Stimulated activated CD4-positive, alpha-beta T cell treated with anti-CD3 and anti-CD28 coated beads, Interleukin-2, amount 100 ng/mL, for 48 hours (primary cell): Measurements from ENCODE around the gene SLC4A8.

ENCODE experiments used
- DNase-seq, 2 donors: peaks; one replicate each; pipeline ENCODE4 v3.0.0-alpha.2; 2020

SLC4A8 gene

DNA sequence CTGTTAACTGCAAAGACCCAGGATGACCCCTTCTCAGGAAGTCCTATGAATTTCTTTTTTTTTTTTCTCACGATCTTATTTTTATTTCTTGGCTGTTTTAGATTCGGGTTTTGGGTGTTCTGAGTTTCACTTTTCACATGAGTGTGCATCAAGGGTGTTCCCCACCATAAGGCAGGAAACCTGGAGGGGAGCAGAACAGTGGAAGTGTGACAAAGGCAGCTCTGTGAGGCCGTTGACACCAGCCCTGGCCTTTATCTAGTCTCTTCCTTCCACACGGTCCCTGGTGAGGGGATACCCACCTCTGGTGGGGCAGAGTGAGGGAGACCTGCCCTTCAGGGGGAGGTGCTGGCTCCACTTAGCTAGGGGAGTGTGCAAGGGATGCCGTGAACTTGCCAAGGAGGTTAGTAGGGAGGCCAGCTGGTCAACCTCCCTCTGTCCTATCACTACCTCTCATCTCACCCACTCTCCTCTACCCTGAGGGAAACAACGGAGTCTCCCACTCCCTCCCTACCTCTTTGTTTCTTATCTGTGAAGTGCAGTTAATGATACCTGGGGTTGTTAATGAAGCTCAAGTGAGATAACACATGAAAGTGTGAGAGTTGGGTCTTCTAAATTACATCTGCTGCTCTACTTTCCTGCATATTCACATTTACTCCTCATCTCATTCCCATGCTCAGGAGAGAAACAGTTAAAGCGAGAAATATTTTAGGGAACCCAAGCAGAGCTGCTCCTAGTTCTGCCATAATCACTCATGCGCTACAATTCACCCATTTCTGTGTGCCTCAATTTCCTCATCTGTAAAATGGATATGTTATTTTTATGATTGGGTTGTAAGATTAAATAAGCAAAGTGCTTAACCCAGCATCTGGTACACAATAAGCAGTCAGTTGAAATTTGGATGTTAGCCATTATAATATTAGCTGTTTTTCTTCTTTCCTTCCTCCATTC lies 29.1 kb upstream of the SLC4A8 start:
- no peak for DNase-seq

GRCh38 chr12:51397670-51398069 lies 27.0 kb upstream of the SLC4A8 start:
- DNase-seq = no peak

GRCh38 chr12:51399891-51400290 lies 24.7 kb upstream of the SLC4A8 start:
- no peak for DNase-seq

GRCh38 chr12:51401020-51401419 lies 23.6 kb upstream of the SLC4A8 start:
- no peak for DNase-seq

- DNase-seq = no peak
Observed at GRCh38 chr12:51401486-51401885, 23.1 kb upstream of the SLC4A8 start.

DNA sequence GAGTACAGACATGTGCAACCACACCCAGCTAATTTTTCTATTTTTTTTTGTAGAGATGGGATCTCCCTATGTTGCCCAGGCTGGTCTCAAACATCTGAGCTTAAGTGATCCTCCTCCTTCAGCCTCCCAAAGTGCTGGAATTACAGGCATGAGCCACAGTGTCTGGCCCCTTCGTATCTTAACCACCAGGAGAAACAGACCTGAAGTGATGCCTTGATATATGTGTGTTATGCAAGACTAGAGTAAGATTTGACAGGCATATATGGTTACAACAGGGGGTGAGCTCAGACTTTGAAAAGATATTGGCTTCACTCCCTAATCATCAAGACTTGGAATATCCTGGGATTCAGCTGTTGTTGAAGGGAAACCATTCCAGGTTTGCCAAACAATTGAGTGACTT lies 22.7 kb upstream of the SLC4A8 start:
- DNase-seq = no peak

DNA sequence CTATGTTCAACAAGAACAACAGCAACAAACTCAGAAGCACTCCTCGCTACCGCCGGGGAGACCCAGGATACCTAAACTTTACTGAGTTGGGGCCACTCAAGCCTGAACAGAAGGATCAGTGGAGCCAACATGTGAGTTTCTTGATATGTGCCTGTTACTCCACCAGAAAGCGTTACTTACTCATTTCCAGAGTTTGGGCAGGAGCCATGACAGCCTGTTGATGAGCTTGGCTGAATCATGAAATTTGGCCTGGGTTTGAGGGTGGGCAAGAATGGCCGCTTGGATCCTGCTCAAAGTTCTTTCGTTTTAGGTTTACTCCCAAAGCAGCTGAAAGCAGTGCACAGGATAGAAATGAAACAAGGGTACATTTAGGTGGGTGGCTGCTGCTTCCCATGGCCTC lies 21.5 kb upstream of the SLC4A8 start:
- no peak for DNase-seq

DNA sequence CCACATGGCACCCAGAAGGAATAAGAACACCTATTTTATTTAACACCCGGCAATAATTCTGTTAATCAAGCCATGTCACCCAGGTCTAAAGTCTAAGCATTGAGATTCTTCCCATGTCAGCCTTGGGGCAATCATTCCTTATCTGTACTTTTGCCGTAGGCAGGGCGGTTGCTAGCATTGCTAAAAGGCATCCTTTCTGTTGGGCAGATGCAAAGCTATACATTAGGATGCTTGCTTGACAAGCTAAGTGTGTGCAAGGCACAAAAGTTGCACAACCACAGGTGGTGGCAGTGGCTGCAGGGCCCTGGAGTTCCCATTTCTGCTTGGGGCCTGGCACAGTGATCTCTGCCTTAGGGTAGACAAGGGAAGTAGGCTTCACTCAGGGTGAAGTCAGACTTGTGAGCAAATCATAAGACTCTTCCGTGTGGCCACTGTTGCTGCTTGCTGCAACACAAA lies 20.9 kb upstream of the SLC4A8 start:
- no peak for DNase-seq

DNA sequence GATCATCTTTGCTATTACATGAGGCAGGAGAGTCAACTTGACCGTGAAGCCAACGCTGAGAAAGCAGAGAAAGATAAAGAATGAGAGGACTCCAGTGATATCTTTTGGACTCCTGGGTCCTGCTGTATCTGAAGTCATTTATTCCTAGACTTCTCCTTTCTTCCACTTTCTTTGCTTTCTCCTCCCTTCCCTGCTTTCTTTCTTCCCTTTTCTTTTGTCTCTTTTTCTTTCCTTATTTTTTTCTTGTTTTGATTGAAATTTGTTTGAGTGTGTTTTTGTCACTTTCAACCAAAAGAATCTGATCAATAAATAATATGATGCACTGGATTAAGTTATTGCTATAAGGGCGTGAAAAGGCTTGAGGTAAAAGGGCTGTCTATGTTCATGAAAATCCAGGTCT lies 20.0 kb upstream of the SLC4A8 start:
- DNase-seq = no peak

DNA sequence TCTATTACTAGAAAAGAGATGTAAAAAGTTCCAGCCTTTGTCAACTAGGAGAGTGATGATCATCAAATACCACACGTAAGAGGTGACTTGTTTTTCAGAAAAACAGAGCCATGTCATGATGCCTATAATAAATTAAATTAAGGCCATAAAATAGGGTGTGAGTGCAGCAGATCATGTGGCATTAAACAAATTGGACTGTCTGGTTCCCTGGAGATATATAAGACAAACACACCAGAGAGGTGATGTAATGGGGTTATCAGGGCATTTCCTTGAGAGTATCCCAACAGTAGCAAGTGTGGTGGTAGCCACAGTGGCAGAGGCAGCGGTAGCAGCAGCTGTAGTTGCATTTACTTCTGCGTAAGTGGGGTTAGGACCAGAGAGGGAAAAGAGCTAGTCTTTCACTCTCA lies 18.8 kb upstream of the SLC4A8 start:
- no peak for DNase-seq

DNA sequence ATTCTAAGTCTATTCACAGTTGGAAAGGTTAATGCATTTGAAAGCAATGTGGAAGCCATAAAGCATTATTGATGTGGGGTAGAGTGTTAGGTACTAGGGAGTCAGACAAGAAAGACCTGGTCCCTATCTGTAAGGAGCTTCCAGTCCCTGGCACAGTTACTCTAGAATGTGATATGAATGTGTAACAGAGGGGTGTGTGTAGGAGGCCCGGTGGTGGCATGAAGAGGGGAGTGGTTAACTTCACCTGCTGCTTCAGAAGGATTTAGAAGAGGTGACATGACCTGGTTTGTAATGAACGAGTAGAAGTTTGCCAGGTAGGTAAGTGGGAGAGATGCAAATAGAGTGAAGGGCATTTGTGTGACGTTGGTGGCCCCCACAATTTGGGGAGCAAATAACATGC lies 18.3 kb upstream of the SLC4A8 start:
- DNase-seq = no peak

GRCh38 chr12:51406859-51407258 lies 17.8 kb upstream of the SLC4A8 start:
- DNase-seq = no peak

DNA sequence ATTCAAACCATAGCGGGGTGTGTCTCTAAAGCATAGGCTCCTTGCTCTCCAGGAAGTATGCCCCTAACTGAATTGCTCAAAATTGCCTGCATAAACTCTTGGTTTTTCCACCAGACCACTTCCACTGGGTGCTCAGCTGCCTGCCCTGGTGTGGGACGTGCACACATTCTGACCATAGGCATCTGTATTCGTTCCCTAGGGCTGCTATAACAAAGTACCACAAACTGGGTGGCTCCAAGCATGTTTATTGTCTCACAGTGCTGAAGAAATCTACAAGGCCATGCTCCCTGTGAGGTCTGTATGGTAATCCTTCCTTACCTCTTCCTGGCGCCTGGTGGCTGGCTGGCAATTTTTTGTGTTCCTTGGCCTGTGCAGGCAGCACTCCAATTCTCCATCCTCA lies 17.0 kb upstream of the SLC4A8 start:
- DNase-seq = no peak

DNA sequence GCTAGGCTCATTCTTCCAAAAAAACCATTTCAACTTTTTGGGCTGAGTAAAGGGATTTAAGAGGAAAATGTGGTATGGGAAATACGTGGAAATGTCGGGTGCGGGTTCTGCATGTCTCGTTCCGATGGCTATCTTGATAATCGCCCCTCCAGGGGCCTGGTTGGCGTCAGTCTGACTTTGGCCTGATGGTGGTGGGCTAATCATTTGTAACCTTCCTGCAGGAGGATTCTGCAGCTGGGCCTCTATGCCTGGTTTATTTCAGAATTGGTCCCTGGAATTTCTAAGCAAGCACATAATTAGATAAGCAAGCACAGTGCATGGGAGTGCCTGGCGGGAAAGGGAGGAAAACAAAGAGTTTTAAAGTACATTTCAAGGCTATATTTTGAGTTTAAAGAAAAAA lies 14.8 kb upstream of the SLC4A8 start:
- no peak for DNase-seq

GRCh38 chr12:51413149-51413548 lies 11.5 kb upstream of the SLC4A8 start:
- DNase-seq = no peak

- DNase-seq = no peak
Observed at GRCh38 chr12:51413791-51414190, 10.8 kb upstream of the SLC4A8 start.

DNA sequence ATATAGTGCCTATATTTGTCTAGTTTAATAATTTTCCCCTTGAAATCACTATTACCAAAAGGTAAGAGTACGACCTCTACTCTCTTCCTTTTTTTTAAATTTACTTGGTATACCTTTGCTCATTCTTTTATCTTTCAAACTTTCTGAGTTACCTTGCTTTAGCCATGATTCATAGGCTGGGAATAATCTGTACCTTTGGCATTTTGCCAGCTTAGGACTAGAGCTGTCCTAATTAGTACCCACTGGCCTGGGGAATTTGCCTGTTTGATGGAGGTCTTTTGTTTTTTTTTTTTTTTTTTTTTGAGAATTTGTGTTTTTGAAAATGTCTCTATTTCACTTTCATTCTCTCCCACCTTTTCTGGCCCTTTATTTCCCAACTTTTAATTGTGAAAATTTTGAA lies 8.7 kb upstream of the SLC4A8 start:
- no peak for DNase-seq

DNA sequence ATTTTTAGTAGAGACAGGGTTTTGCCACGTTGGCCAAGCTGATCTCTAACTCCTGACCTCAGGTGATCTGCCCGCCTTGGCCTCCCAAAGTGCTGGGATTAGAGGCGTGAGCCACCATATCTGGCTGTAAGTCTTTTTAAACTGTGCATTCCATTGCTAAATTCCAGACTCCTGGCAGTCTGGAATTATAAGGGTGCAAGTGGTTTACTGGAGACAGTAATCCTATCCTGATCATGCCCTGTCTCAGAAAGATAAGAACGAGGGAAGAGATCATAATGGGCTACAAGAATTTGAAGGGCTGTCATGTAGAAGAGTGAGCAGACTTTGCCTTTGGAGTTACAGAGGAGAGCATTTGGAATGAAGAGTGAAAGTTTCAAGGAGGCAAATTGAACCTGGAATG lies 6.8 kb upstream of the SLC4A8 start:
- no peak for DNase-seq

DNA sequence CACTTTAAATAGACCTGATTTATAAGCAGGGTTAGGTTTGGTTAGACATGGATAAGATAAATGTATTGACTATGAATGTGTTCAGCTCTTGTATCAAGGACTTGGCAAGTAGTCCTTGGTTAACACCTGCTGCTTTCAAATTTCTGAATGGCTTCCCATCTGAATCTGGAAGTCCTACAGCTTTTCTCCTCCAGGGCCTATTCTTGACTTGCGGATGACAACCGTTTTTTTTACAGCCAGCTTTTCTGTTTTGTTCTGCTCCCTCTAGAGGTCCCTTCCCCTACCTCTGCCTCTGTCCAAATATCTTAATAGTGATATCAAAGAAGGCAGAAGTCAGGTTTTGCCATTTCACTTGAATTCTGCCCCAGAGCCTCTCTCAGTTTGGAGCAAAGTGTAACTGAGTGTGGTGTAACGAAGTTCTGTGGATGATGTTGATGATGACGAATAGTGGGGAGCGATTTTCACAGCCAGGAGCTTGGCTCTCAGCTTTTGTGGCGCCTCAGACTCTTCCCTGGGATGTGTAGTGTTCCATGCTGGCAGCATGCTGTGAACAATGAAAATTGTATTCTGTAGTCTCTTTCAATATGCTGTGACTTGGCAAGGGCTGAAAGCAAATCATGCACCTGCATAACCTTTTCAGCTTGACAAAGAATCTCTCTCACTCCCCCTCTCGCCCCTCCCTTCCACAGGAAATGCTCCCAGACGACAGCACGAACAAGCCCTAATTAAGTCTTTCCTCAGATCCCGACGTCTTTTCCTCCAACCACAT lies 5.0 kb upstream of the SLC4A8 start:
- no peak for DNase-seq

- peak; percentile 37 to 39 for DNase-seq
Observed at GRCh38 chr12:51421266-51421884, 3.3 kb upstream of the SLC4A8 start.

DNA sequence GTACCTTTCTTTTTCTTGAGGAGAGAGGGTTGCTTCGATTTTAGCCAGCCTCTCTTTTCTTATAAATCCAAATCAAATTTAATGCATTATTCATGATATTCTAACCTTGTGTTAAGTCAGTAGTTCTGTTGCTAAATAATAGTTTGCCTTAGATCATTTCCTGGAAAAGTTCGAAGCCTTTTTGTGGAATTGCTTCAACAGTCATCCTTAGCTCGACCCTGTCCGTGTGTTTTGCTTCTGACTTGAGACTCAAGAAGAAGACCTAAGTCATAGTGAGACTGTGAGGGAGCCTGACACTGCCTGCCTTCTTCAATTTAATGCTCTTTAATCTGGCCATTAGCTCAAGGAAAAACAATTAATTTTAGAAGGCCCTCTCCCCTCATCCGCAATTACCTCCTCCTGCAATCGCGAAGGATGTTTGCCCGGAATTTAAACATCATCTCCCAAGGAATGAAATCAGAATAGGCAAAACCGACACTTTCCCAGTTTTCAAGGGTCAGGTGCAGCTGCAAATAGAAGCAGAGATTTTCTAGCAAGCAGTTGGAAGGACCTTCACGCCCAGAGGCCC lies 453 bp upstream of the SLC4A8 start:
- no peak for DNase-seq

- DNase-seq = no peak
Observed at GRCh38 chr12:51428256-51428655, 3.6 kb downstream of the SLC4A8 start.

- no peak for DNase-seq
Observed at GRCh38 chr12:51429700-51430099, 5.1 kb downstream of the SLC4A8 start.
